ENCODE data around the gene QKI.

- TF ChIP-seq CTCF (tag by site-specific recombination; IDR thresholded peaks at IDR 0.05) (no peak), YY2 (tag by site-specific recombination; IDR thresholded peaks at IDR 0.05) (no peak), YY1 (tag by site-specific recombination; IDR thresholded peaks at IDR 0.05) (no peak), KLF7 (tag by site-specific recombination; IDR thresholded peaks at IDR 0.05; ENCODE audit: borderline replicate concordance) (no peak), ZNF600 (tag by site-specific recombination; IDR thresholded peaks at IDR 0.05) (no peak), ZSCAN23 (tag by site-specific recombination; IDR thresholded peaks at IDR 0.05) (no peak), ZNF239 (tag by site-specific recombination; IDR thresholded peaks at IDR 0.05) (no peak), TRIM28 (IDR thresholded peaks at IDR 0.05; ENCODE audit: borderline replicate concordance, low read length) (no peak), ZNF23 (tag by site-specific recombination; IDR thresholded peaks at IDR 0.05; ENCODE audit: borderline replicate concordance) (no peak), ZNF768 (tag by site-specific recombination; IDR thresholded peaks at IDR 0.05) (no peak), ZNF26 (tag by site-specific recombination; IDR thresholded peaks at IDR 0.05) (no peak)
- TF ChIP-seq, protein P1, sequence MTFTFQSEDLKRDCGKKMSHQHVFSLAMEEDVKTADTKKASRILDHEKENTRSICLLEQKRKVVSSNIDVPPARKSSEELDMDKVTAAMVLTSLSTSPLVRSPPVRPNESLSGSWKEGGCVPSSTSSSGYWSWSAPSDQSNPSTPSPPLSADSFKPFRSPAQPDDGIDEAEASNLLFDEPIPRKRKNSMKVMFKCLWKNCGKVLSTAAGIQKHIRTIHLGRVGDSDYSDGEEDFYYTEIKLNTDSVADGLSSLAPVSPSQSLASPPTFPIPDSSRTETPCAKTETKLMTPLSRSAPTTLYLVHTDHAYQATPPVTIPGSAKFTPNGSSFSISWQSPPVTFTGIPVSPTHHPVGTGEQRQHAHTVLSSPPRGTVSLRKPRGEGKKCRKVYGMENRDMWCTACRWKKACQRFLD (tag by site-specific recombination; IDR thresholded peaks at IDR 0.05) = no peak
These were observed 107.5 kb downstream of the QKI start for GRCh38 chr6:163522033-163522432.

Data from HEK293 (cell line).